ENCODE data around the gene ARHGEF2. TPM values are rescaled to one million over a fixed set of nuclear protein-coding genes. Genes with fewer than 3 reads are reported as not detected.

ARHGEF2 gene
- total and polyA plus RNA-seq, 9 of the 15 experiments (the other 6 are each of a cell fraction or from before 2014, with no cell fraction given), result 7.1 to 162 (median 62.2) TPM

DNA sequence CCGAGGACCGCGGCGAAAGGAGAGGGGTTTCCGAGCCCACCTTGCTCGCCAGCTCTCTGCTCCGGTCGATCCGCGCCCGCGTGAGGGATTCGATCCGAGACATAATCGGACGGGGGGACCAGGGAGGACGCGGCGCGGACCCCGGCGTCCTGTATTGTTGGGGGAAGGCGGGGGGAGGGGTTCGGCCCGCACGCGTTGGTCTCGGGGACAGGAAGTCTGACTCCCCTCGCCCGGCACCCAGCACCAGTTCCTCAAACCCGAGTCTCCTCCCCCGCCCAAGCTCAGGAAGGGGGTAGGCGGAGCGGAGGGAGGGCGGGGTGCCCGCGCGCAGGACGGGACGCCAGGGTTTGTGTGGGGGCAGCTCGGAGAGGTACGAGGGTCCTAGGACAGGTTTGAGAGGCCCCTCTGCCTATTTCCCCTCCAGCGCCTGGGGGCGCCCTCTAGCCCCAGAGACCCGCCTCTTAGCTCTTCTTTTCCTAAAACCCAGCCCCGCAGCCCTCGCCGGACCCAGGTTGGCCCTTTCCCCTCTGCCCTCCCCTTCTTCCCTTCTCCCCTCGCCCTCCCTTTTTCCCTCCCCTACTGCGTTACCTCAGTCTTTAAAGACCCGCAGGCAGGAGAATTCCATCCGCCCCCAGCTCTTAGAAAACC lies at the start of gene ARHGEF2 (continued):
- TF ChIP-seq, protein P1, sequence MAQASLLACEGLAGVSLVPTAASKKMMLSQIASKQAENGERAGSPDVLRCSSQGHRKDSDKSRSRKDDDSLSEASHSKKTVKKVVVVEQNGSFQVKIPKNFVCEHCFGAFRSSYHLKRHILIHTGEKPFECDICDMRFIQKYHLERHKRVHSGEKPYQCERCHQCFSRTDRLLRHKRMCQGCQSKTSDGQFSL (CRISPR knock-in tag; IDR thresholded peaks at IDR 0.05), result 0 out of 2 replicates have a peak, but pooled peaks have one; percentile 20
- TF ChIP-seq, protein P1 (tag; IDR thresholded peaks at IDR 0.05), result no peak
- TF ChIP-seq, protein P2, sequence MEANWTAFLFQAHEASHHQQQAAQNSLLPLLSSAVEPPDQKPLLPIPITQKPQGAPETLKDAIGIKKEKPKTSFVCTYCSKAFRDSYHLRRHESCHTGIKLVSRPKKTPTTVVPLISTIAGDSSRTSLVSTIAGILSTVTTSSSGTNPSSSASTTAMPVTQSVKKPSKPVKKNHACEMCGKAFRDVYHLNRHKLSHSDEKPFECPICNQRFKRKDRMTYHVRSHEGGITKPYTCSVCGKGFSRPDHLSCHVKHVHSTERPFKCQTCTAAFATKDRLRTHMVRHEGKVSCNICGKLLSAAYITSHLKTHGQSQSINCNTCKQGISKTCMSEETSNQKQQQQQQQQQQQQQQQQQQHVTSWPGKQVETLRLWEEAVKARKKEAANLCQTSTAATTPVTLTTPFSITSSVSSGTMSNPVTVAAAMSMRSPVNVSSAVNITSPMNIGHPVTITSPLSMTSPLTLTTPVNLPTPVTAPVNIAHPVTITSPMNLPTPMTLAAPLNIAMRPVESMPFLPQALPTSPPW (CRISPR knock-in tag; IDR thresholded peaks at IDR 0.05), result peak; percentile 96
- TF ChIP-seq TEAD4 (IDR thresholded peaks at IDR 0.05; ENCODE audit: low read length) (0 out of 2 replicates have a peak, but pooled peaks have one; percentile 11), TEAD4 (CRISPR knock-in tag; IDR thresholded peaks at IDR 0.05; ENCODE audit: borderline replicate concordance) (no peak), SMARCE1 (IDR thresholded peaks at IDR 0.05) (no peak), POLR2B (IDR thresholded peaks at IDR 0.05; ENCODE audit: low read depth, partially characterized antibody) (peak; percentile 52), COPS2 (conservative IDR thresholded peaks at IDR 0.05) (no peak), LEF1 (IDR thresholded peaks at IDR 0.05) (no peak; the same call in 1 of the 2 replicates), NCOR1 (IDR thresholded peaks at IDR 0.05) (0 out of 2 replicates have a peak, but pooled peaks have one; percentile 21), EGR1 (conservative IDR thresholded peaks at IDR 0.05) (peak; percentile 73), MYNN (IDR thresholded peaks at IDR 0.05) (peak; percentile 66; the same call in 1 of the 2 replicates), MYNN (CRISPR knock-in tag; IDR thresholded peaks at IDR 0.05) (no peak), NCOA1 (IDR thresholded peaks at IDR 0.05; ENCODE audit: low read depth) (no peak), ZNF699 (CRISPR knock-in tag; IDR thresholded peaks at IDR 0.05; ENCODE audit: insufficient replicate concordance) (no peak), IRF2 (CRISPR knock-in tag; IDR thresholded peaks at IDR 0.05) (no peak), POU5F1 (IDR thresholded peaks at IDR 0.05; ENCODE audit: borderline replicate concordance, low read depth, low read length, partially characterized antibody) (no peak), NUFIP1 (IDR thresholded peaks at IDR 0.05; ENCODE audit: partially characterized antibody) (no peak), SMARCC2 (IDR thresholded peaks at IDR 0.05; ENCODE audit: low read depth) (no peak), ZNF354B (CRISPR knock-in tag; IDR thresholded peaks at IDR 0.05) (no peak), ZNF311 (CRISPR knock-in tag; IDR thresholded peaks at IDR 0.05) (no peak)
- TF ChIP-seq, protein P3, sequence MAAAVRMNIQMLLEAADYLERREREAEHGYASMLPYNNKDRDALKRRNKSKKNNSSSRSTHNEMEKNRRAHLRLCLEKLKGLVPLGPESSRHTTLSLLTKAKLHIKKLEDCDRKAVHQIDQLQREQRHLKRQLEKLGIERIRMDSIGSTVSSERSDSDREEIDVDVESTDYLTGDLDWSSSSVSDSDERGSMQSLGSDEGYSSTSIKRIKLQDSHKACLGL (CRISPR knock-in tag; IDR thresholded peaks at IDR 0.05; ENCODE audit: borderline replicate concordance, poor library complexity, severe bottlenecking), result no peak
- TF ChIP-seq, protein P4, sequence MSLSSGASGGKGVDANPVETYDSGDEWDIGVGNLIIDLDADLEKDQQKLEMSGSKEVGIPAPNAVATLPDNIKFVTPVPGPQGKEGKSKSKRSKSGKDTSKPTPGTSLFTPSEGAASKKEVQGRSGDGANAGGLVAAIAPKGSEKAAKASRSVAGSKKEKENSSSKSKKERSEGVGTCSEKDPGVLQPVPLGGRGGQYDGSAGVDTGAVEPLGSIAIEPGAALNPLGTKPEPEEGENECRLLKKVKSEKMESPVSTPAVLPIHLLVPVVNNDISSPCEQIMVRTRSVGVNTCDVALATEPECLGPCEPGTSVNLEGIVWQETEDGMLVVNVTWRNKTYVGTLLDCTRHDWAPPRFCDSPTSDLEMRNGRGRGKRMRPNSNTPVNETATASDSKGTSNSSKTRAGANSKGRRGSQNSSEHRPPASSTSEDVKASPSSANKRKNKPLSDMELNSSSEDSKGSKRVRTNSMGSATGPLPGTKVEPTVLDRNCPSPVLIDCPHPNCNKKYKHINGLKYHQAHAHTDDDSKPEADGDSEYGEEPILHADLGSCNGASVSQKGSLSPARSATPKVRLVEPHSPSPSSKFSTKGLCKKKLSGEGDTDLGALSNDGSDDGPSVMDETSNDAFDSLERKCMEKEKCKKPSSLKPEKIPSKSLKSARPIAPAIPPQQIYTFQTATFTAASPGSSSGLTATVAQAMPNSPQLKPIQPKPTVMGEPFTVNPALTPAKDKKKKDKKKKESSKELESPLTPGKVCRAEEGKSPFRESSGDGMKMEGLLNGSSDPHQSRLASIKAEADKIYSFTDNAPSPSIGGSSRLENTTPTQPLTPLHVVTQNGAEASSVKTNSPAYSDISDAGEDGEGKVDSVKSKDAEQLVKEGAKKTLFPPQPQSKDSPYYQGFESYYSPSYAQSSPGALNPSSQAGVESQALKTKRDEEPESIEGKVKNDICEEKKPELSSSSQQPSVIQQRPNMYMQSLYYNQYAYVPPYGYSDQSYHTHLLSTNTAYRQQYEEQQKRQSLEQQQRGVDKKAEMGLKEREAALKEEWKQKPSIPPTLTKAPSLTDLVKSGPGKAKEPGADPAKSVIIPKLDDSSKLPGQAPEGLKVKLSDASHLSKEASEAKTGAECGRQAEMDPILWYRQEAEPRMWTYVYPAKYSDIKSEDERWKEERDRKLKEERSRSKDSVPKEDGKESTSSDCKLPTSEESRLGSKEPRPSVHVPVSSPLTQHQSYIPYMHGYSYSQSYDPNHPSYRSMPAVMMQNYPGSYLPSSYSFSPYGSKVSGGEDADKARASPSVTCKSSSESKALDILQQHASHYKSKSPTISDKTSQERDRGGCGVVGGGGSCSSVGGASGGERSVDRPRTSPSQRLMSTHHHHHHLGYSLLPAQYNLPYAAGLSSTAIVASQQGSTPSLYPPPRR (CRISPR knock-in tag; IDR thresholded peaks at IDR 0.05; ENCODE audit: borderline replicate concordance), result no peak

Measured in K562 (cell line).